Epithelial cell of prostate (primary cell): Measurements from ENCODE around the gene PCDHB8.
"Not testable (repeated sequence)": the region's sequence is repeated elsewhere in the genome, so short reads cannot be mapped to it uniquely, and the experiment has no call there.

Experiments used
- DNase-seq: peaks from one replicate; pipeline ENCODE4 v3.0.0-alpha.2; 2011; ENCODE audit warnings: low read depth, low spot score
- H3K27ac ChIP-seq: fragments of 450-650 bp; 2 replicates; pipeline ENCODE4 v1.5.1; 2017; ENCODE audit warnings: mild to moderate bottlenecking

PCDHB8 gene

GRCh38 chr5:141177577-141178191, at the start of gene PCDHB8:
Gene PCDHB8, plus strand, starts transcription at chr5:141177790. Its CDS starts 245 bp downstream, at chr5:141178035.
- not testable (repeated sequence) for DNase-seq, H3K27ac ChIP-seq

- no peak for DNase-seq
- no peak within 1 kb of the TSS for H3K27ac ChIP-seq
These were observed 42.4 kb upstream of the PCDHB8 start, which contains the start of gene PCDHB5 for GRCh38 chr5:141135030-141135717. Gene PCDHB5, plus strand, starts transcription at chr5:141135206. Its CDS starts 229 bp downstream, at chr5:141135435.

- H3K27ac ChIP-seq = no peak overlapping the region
- DNase-seq = no peak
These were observed 41.8 kb upstream of the PCDHB8 start for GRCh38 chr5:141135718-141136266.

- not testable (repeated sequence) for H3K27ac ChIP-seq, DNase-seq
These were observed 40.2 kb upstream of the PCDHB8 start for GRCh38 chr5:141137346-141137745.

GRCh38 chr5:141149812-141150211, 27.8 kb upstream of the PCDHB8 start, which contains the start of gene PCDHB6:
Gene PCDHB6, plus strand, starts transcription at chr5:141150057. Its CDS starts 201 bp downstream, at chr5:141150258.
- DNase-seq = no peak
- H3K27ac ChIP-seq = no peak within 1 kb of the TSS

- no peak overlapping the region for H3K27ac ChIP-seq
- DNase-seq = no peak
These were observed 27.2 kb upstream of the PCDHB8 start for GRCh38 chr5:141150224-141150992.

- no peak overlapping the region for H3K27ac ChIP-seq
- DNase-seq = no peak
These were observed 26.6 kb upstream of the PCDHB8 start for GRCh38 chr5:141150993-141151325.

- H3K27ac ChIP-seq, DNase-seq: not testable (repeated sequence)
These were observed 26.0 kb upstream of the PCDHB8 start for GRCh38 chr5:141151632-141152031.

GRCh38 chr5:141152096-141152495, 25.5 kb upstream of the PCDHB8 start:
- H3K27ac ChIP-seq, DNase-seq: not testable (repeated sequence)

GRCh38 chr5:141155540-141156374, 21.8 kb upstream of the PCDHB8 start:
- no peak for DNase-seq
- no peak overlapping the region for H3K27ac ChIP-seq

- DNase-seq, H3K27ac ChIP-seq: not testable (repeated sequence)
These were observed 20.2 kb upstream of the PCDHB8 start for GRCh38 chr5:141157356-141157755.

GRCh38 chr5:141157901-141158300, 19.7 kb upstream of the PCDHB8 start:
- H3K27ac ChIP-seq, DNase-seq: not testable (repeated sequence)

- H3K27ac ChIP-seq = no peak within 1 kb of the TSS
- DNase-seq = no peak
These were observed 5.0 kb upstream of the PCDHB8 start, which contains the start of gene PCDHB7 for GRCh38 chr5:141172381-141173204. Gene PCDHB7, plus strand, starts transcription at chr5:141172644. Its CDS starts 192 bp downstream, at chr5:141172836.

GRCh38 chr5:141174291-141175104, 3.1 kb upstream of the PCDHB8 start:
- not testable (repeated sequence) for H3K27ac ChIP-seq, DNase-seq

- no peak for DNase-seq
- H3K27ac ChIP-seq = no peak overlapping the region
These were observed 1.7 kb upstream of the PCDHB8 start for GRCh38 chr5:141175933-141176332.

- H3K27ac ChIP-seq, DNase-seq: not testable (repeated sequence)
These were observed 1.8 kb downstream of the PCDHB8 start for GRCh38 chr5:141179371-141179770.

GRCh38 chr5:141179876-141180275, 2.3 kb downstream of the PCDHB8 start:
- not testable (repeated sequence) for DNase-seq, H3K27ac ChIP-seq

GRCh38 chr5:141180313-141180712, 2.7 kb downstream of the PCDHB8 start:
- DNase-seq = no peak
- H3K27ac ChIP-seq = no peak overlapping the region
